MM.1S (cell line): ENCODE data around the gene METTL22.

Experiments used
- DNase-seq: peaks from one replicate; pipeline ENCODE4 v3.0.0-alpha.2; 2015
- H2AFZ ChIP-seq: fragments of 300-600 bp; sonication (generic); 2 replicates; pipeline ENCODE4 v1.6.0; 2016; ENCODE audit warnings: antibody characterized with exemption, low read length
- H3F3A ChIP-seq: fragments of 300-600 bp; sonication (generic); 2 replicates; pipeline ENCODE4 v1.6.1; 2016; ENCODE audit warnings: mild to moderate bottlenecking, antibody characterized with exemption, low read length, moderate library complexity, mixed read lengths; ENCODE audit not compliant: insufficient read depth
- H3K27ac ChIP-seq: fragments of 300-600 bp; sonication (generic); 2 replicates; pipeline ENCODE4 v1.5.1; 2016; ENCODE audit warnings: mild to moderate bottlenecking, low read length
- H3K27me3 ChIP-seq: fragments of 300-600 bp; sonication (generic); replicated peaks from 2 replicates; pipeline ENCODE4 v1.6.0; 2016; ENCODE audit warnings: low read length; ENCODE audit not compliant: insufficient read depth
- H3K36me3 ChIP-seq: fragments of 300-600 bp; sonication (generic); replicated peaks from 2 replicates; pipeline ENCODE4 v1.6.1; 2016; ENCODE audit warnings: mild to moderate bottlenecking, low read length, mixed read lengths; ENCODE audit not compliant: insufficient read depth
- H3K4me1 ChIP-seq: fragments of 300-600 bp; sonication (generic); 2 replicates; pipeline ENCODE4 v1.6.1; 2016; ENCODE audit warnings: low read length, mixed read lengths
- H3K4me2 ChIP-seq: fragments of 300-600 bp; sonication (generic); 2 replicates; pipeline ENCODE4 v1.6.0; 2016; ENCODE audit warnings: low read depth, low read length
- H3K4me3 ChIP-seq: fragments of 300-600 bp; sonication (generic); 2 replicates; pipeline ENCODE4 v1.5.1; 2016; ENCODE audit warnings: low read length, mixed read lengths
- H3K79me2 ChIP-seq: fragments of 300-600 bp; sonication (generic); 2 replicates; pipeline ENCODE4 v1.6.1; 2016; ENCODE audit warnings: mixed run types, low read length, mixed read lengths
- H3K9ac ChIP-seq: fragments of 300-600 bp; sonication (generic); 2 replicates; pipeline ENCODE4 v1.6.1; 2016; ENCODE audit warnings: low read length, mixed read lengths
- H3K9me2 ChIP-seq: fragments of 300-600 bp; sonication (generic); replicated peaks from 2 replicates; pipeline ENCODE4 v1.6.1; 2016; ENCODE audit warnings: mild to moderate bottlenecking, low read length, mixed read lengths; ENCODE audit not compliant: insufficient read depth
- H3K9me3 ChIP-seq: fragments of 300-600 bp; sonication (generic); replicated peaks from 2 replicates; pipeline ENCODE4 v1.6.1; 2016; ENCODE audit warnings: mild to moderate bottlenecking, low read length, mixed read lengths; ENCODE audit not compliant: insufficient read depth
- H4K20me1 ChIP-seq: fragments of 300-600 bp; sonication (generic); 2 replicates; pipeline ENCODE4 v1.6.1; 2016; ENCODE audit warnings: mild to moderate bottlenecking, low read length, moderate library complexity, mixed read lengths; ENCODE audit not compliant: insufficient read depth
- CTCF ChIP-seq: fragments of 300-600 bp; sonication (generic); IDR thresholded peaks from 2 replicates; pipeline ENCODE4 v1.5.1; 2016; ENCODE audit warnings: antibody characterized with exemption, low read length, mixed read lengths
- EZH2 ChIP-seq: fragments of 300-600 bp; sonication (generic); optimal IDR thresholded peaks from 2 replicates; pipeline ENCODE3; 2017; ENCODE audit warnings: low read depth, mild to moderate bottlenecking, antibody characterized with exemption, low read length, mixed read lengths
- EZH2phosphoT487 ChIP-seq: fragments of 300-600 bp; sonication (generic); IDR thresholded peaks from 2 replicates; pipeline ENCODE4 v1.6.1; 2018; ENCODE audit warnings: antibody characterized with exemption, low read length

METTL22 gene

GRCh38 chr16:8583732-8584131, 37.8 kb upstream of the METTL22 start:
- Histone ChIP-seq H3K4me1 (peaks cover 16% of the 10 kb centered on the region), H3K79me2 (no peaks in the 10 kb centered on the region), H3K9me3 (no peaks in the 10 kb centered on the region), H3K27me3 (no peaks in the 10 kb centered on the region), H3K9me2 (no peaks in the 10 kb centered on the region), H3K27ac (no peak overlapping the region), H2AFZ (no peak overlapping the region), H3K9ac (no peak overlapping the region), H4K20me1 (no peaks in the 10 kb centered on the region), H3K4me3 (no peak overlapping the region), H3K4me2 (no peak overlapping the region), H3F3A (peaks cover 22% of the 10 kb centered on the region), H3K36me3 (no peaks in the 10 kb centered on the region)
- TF ChIP-seq EZH2phosphoT487 = no peak
- TF ChIP-seq EZH2 = no peak
- no peak for TF ChIP-seq CTCF
- no peak for DNase-seq

- Histone ChIP-seq H3K27ac (no peak overlapping the region), H3F3A (peaks cover 22% of the 10 kb centered on the region), H4K20me1 (no peaks in the 10 kb centered on the region), H3K4me2 (no peak overlapping the region), H3K79me2 (no peaks in the 10 kb centered on the region), H3K27me3 (no peaks in the 10 kb centered on the region), H3K9ac (no peak overlapping the region), H3K9me2 (no peaks in the 10 kb centered on the region), H2AFZ (no peak overlapping the region), H3K4me3 (no peak overlapping the region), H3K36me3 (no peaks in the 10 kb centered on the region), H3K4me1 (peaks cover 16% of the 10 kb centered on the region), H3K9me3 (no peaks in the 10 kb centered on the region)
- TF ChIP-seq EZH2phosphoT487 (no peak), CTCF (no peak), EZH2 (no peak)
- DNase-seq = no peak
Observed at GRCh38 chr16:8585041-8585440, 36.5 kb upstream of the METTL22 start.

GRCh38 chr16:8585857-8586256, 35.6 kb upstream of the METTL22 start:
- Histone ChIP-seq H2AFZ (no peak overlapping the region), H3K36me3 (no peaks in the 10 kb centered on the region), H4K20me1 (no peaks in the 10 kb centered on the region), H3K27ac (no peak overlapping the region), H3K4me3 (no peak overlapping the region), H3K27me3 (no peaks in the 10 kb centered on the region), H3K9me3 (no peaks in the 10 kb centered on the region), H3K4me1 (peaks cover 16% of the 10 kb centered on the region), H3K4me2 (no peak overlapping the region), H3K79me2 (no peaks in the 10 kb centered on the region), H3F3A (peaks cover 20% of the 10 kb centered on the region), H3K9ac (no peak overlapping the region), H3K9me2 (no peaks in the 10 kb centered on the region)
- DNase-seq = no peak
- no peak for TF ChIP-seq EZH2phosphoT487
- TF ChIP-seq CTCF = no peak
- TF ChIP-seq EZH2 = no peak

GRCh38 chr16:8587065-8587464, 34.4 kb upstream of the METTL22 start:
- peaks cover 12% of the 10 kb centered on the region for H3F3A ChIP-seq

More at GRCh38 chr16:8587065-8587464, 34.4 kb upstream of the METTL22 start:
- Histone ChIP-seq H3K9me2 (no peaks in the 10 kb centered on the region), H3K79me2 (no peaks in the 10 kb centered on the region), H3K9ac (no peak overlapping the region), H3K27ac (no peak overlapping the region), H3K9me3 (no peaks in the 10 kb centered on the region), H3K4me1 (peaks cover 12% of the 10 kb centered on the region), H3K4me2 (no peak overlapping the region), H3K27me3 (no peaks in the 10 kb centered on the region), H3K4me3 (no peak overlapping the region), H4K20me1 (no peaks in the 10 kb centered on the region), H2AFZ (no peak overlapping the region), H3K36me3 (no peaks in the 10 kb centered on the region)
- DNase-seq = no peak
- no peak for TF ChIP-seq EZH2
- TF ChIP-seq EZH2phosphoT487 = no peak
- TF ChIP-seq CTCF = no peak
